HG02938 (cell line): ENCODE measurements around the gene ASNSD1.
A peak's percentile ranks its signal among the peaks of the same experiment; 100 is the strongest.
"Not testable (repeated sequence)": the region's sequence is repeated elsewhere in the genome, so short reads cannot be mapped to it uniquely, and the experiment has no call there.

ENCODE experiments used
- ATAC-seq: cut with Tn5 transposase; IDR thresholded peaks from one replicate; pipeline ENCODE4 v1.9.1; 2021; ENCODE audit warnings: mild to moderate bottlenecking, moderate library complexity; ENCODE audit not compliant: unreplicated experiment

Gene ASNSD1

DNA sequence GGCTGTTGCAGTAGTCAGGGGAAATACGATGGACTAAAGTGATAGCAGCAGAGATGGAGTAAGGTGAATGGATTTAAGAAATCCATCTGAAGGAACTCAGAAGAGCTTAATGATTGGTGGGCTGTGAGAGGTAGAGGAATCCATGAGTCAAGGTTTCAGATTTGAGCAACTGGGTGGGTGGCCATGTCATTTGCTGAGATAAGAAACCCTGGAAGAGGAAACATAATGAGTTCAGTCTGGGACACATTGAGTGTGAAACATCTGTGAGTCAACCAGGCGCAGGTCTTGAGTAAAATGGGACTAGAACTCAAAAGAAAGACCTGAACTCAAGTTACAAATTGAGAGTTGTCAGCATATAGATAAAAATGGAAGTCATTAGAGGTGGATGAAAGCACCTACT lies 19.7 kb upstream of the ASNSD1 start:
- no peak for ATAC-seq

DNA sequence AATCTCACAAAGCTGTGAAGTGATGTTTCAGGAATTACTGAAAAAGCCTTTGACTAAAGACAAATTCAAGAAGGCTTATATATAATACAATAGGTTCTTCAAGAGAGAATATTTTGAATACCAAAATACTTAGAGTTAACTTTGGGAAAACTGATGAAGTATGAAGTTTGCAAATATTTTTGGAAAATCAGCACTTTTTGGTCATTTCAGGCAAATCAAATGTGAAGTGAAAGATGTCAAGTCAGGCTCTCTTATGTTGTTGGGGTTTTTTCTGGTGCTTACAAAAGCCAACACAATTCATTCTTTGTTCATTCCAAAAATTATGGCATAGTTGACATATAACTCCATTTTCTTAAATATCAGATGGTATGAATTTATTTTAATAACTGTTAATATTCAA lies 14.7 kb upstream of the ASNSD1 start:
- ATAC-seq: no peak

DNA sequence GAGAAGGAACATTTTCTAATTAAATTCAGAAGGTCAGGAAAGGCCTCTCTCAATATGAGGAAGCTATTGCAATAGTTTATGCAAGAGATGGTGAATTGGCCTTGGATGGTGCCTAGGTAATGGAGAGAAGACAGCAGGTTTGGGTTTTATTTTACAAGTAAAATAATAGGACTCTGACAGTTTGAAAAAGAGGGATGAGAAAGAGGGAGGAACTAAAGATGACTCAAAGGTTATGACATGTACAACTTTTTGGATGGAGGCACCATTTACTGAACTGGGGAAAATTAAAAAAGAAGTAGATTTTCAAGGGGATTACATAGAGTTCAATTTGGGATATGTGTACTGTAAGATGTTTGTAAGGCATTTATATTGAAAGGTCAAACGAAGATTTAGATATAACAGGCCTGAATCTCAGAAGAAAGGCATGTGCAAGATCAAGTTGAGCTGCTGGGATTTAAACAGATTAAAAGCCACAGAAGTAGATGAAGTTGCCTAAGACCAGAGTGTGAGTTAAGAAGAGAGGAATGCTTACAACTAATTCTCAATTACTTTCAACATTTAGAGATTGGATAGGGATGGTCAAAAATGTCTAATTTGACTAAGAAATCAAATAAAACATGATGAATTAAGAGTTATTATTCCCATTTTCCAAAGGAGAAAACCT lies 12.3 kb upstream of the ASNSD1 start:
- no peak for ATAC-seq

DNA sequence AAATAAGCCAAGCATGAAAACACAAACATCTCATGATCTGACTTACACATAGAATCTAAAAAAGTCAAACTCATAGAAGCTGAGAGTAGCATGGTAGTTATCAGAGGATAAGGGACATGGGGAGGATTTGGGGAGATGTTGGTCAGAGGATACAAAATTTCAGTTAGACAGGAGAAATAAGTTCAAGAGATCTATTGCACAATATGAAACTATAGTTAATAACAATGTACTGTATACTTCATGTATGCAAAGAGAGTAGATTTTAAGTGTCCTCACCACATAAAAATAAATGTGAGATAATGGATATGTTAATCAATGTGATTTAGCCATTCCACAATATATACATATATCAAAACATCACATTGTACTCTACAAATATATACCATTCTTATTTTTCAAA lies 10.0 kb upstream of the ASNSD1 start:
- ATAC-seq: no peak

DNA sequence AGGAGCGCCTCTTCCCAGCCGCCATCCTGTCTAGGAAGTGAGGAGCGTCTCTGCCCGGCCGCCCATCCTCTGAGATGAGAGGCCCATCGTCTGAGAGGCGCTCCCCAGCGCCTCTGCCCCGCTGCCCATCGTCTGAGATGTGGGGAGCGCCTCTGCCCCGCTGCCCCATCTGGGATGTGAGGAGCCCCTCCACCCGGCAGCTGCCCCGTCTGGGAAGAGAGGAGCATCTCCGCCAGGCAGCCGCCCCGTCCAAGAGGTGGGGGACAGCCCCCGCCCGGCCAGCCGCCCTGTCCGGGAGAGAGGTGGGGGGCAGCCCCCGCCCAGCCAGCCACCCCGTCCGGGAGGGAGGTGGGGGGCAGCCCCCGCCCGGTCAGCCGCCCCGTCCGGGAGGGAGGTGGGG lies 7.8 kb upstream of the ASNSD1 start:
- ATAC-seq: not testable (repeated sequence)

DNA sequence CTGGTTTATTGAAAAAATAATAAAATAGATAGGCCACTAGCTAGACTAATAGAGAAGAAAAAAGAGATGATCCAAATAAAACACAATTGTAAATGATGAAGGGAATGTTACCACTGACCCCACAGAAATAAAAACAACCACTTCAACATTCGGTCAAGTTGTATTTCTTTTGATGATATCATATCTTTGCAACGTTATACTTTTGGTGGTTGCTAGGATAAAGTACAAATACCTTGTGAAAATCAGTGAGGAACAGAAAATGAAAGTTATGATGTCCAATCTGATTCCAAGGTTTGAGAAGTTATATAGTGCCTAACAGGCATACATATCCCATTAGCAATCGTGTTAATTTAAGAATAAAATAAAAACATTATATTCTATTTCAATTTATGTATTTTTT lies 6.6 kb upstream of the ASNSD1 start:
- no peak for ATAC-seq

DNA sequence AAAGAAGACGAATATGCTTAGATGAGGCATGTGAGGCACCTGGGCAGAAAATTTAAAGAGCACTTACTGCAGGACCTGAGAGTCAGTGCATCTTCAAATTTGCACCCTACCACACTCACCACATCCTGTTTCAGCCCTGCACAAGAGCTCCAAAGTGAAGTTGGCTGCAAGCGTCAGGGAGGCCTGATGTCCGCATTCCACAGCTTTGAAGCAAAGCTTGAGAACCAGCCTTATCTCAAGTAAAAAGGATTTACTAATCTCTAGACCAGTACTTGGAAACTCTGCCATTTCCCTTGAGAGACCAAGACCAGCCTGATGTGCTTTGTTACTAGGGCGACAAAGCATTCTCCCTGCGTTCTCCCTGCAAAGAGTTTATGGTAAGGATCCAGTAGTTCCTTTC lies 3.4 kb upstream of the ASNSD1 start:
- no peak for ATAC-seq

DNA sequence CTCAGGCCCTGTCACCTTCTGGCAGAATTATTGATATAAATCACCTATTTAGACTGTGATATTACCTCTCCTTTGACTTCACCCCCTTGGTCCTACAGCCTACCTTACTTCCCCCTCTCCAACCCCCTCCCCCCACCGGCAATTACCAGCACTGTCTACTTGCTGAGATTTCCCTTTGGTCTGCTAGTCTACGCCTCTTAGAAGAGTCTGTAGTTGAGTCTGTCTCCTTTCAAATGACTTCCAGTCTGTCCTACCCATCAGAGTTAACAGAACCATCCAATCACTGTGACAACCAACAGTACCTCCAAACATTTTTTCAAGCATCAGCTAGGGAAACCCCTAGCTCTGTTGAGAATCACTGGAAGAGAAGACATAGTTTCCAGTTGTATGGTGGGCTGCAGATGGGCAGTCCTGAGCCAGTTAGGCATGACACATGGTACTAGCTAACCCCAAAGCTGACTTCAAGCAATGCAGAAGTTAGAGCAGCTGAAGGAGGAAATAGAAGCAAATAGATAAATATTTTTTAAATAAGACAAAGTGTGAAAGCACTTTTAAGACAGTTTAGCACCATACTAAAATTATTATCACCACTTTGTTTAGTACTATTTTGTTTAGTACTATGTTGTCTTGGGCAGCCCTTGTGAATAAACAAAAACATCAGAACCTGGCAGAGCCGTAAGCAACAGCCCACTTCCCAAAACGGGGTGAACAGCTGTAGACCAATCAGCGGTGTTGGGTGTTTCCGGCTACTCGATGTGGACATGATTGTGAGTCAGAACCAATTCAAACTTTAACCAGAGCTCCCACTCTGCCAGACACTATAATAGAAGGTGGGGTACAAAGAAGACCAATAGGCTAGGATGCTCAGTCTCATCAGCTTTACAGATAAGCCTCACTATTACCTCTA lies 2.7 kb upstream of the ASNSD1 start:
- no peak for ATAC-seq

DNA sequence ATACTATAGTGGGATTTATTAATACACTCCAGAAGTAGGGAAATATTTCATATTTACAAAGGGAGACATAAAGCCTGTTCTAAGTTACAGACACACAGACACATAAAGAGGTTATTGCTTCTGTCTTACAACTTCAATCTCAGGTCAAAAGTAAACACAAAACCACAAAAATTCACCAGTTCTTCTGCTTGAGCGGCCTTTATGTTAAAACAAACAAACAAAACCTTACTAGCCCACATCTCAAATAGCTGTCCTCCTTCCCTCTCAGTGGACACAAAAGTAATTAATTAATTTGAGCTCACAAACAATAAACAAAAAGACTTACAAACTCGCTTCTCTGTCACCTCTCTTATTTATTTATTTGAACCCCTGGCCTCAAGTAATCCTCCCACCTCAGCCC lies 1.5 kb upstream of the ASNSD1 start:
- ATAC-seq: no peak

DNA sequence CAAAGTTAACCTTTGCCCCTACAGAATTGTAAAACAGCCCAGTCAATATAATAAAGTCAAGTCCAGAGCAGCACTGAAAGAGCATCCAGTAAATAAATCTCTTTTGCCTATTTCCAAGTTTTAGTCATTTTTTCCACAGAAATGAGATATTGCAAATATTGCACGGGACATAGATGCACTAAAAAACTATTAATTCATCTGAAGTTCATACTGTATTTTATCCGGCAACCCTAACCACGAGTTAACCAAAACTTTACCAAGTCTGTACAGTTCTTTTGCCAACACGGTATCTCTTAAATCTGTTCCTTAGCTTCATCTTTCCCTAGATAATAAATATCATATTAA lies 484 bp upstream of the ASNSD1 start:
- ATAC-seq: no peak

DNA sequence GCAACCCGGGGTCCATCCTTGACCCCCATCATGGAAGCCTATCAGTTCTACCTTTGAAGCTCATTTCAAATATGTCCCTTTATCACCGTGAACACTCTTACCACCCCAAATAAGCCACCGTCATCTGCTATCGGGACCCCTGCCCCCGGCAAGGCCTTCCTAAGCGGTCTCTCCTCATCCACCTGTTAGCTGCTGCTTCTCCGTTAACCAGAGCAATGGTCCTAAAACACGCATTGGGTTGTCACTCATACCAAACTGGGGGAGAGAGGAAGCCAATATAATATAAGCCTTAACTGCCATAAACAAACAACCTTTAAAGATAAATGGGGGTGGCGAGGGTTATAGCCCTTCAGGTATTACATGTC lies 680 bp downstream of the ASNSD1 start:
- ATAC-seq: no peak

DNA sequence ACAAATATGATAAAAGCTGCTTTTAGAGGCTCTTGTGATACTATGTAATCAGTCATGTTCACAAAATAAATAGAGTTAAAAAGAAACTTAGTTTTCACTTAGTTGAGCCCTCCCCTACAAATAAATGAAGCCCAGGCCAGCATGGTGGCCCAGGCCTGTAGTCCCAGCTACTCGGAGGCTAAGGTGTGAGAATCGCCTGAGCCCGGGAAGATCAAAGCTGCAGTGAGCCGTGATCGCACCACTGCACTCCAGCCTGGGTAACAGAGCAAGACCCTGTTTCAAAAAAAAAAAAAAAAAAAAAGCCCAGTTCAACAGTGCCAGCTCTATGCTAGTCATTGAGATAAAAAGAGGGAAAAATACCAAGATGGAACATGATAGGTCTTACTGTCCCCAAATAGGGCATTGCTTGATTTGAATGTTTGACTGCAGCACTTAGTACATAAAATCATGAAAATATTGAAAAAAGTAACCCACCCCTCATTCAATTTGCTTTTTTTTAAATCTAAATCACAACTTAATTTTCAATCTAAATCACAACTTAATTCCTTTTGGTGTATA lies 1.5 kb downstream of the ASNSD1 start:
- ATAC-seq: no peak

DNA sequence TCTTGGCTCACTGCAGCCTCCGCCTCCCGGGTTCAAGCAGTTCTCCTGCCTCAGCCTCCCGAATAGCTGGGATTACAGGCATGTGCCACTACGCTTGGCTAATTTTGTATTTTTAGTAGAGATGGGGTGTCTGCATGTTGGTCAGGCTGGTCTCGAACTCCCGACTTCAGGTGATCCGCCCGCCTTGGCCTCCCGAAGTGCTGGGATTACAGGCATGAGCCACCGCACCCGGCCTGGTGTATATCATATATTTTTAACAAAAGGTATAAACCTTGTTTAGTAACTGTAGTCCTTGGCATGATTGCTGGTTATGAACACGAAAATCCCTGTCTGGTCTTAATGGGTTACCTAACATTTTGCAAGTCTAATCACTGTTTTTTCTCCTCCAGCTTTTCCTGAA lies 2.1 kb downstream of the ASNSD1 start:
- not testable (repeated sequence) for ATAC-seq

DNA sequence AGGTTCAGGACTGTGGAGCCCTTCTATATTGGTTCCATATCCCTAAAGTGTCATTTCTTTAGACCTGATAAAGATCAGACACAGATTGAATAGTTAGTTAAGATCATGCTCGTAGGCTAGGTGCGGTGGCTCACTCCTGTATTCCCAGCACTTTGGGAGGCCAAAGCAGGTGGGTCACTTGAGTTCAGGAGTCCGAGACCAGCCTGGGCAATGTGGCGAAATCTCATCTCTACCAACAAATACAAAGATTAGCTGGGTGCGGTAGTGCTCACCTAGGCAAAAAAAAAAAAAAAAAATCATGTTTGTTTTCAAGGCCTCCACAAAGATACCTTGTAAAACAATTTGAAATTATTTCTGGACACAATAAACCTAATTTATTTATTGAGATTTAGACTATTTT lies 8.7 kb downstream of the ASNSD1 start:
- ATAC-seq: no peak

DNA sequence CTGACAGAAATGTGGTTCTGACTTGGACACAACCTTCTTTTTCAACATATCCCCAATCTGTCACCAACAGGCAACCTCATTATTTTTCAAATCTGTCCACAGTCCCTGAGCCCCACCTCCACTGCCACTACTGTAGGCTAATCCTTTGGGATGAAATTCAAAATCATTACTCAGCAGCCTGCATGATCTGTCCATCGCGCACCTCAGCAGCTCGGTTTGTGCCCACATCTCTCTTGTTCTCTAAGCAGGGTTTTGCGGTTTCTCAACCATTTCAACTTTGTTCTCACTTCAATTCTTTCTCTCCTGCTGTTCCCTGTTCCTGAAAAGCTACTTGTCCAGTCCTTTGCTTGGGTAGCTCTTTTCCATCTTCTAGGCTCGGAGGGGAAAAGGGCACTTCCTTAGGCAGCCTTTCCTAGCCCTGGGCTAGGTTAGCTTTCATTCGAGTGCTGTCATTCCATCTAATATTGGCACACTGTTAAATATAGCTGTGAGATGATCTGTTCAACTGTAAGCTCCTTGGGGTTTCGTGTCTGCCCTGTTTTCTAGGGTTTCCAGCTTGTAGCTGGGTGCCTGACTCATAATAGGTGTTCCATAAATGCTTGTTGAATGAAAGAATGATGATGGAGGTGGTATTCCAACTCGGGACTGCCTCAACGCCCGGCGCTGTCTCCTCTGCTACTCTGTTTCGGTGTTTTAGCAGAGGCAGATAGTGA lies 12.6 kb downstream of the ASNSD1 start:
- ATAC-seq: peak; percentile 35

DNA sequence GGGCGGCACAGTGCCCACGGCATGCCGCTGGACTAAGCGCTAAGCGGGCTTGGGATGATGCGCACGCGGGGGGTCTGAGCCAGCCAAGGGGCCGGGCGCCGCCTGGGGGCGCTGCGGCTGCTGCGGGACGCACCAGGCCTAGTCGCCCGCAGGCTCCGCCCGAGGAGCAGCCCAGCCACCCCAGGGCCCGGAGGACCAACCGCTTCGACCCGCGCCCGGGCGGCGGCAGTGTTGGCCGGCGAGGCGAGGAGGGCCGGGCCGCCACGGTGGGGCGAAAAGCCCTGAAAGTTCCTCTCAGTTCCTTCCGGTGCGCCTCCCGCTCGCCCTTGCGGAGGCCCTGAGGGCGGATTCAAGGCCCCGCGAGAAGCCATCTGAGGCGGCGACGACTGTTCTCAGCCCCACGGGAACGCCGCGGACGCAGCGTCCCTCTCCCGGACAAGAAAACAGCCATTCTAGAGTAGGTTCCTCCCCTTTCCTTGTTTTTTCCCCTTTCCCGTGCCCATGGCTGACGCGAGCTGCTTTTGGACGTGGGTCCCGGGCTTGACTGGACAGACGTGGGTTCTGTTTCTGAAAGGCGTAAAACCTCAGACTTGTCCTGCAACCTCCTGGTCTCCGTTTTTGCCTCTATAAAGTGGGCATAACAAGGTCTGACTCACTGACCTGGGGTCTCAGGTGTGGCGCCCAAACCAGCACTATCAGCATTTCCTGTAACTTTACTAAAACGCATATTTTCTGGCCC lies 13.3 kb downstream of the ASNSD1 start, which contains the start of gene ANKAR:
Gene ANKAR, plus strand, starts transcription at position 297 of the 739 bp plus-strand sequence. CDS start 1,821 bp downstream, outside the sequence.
- peak; percentile 89 for ATAC-seq

DNA sequence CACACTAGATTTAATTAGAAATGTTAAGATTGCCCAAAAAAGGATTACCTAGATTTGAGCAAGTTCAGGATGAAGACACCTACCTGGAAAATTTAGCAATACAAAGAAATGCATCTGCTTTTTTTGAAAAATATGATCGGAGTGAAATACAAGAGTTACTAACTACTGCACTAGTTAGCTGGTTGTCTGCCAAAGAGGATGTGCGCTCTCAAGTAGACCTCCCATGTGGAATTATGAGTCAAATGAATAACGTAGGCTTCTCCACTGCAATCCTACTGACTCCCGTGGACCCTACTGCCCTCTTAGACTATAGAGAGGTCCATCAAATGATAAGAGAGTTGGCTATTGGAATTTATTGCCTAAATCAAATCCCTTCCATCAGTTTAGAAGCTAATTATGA lies 15.2 kb downstream of the ASNSD1 start:
- ATAC-seq: no peak

DNA sequence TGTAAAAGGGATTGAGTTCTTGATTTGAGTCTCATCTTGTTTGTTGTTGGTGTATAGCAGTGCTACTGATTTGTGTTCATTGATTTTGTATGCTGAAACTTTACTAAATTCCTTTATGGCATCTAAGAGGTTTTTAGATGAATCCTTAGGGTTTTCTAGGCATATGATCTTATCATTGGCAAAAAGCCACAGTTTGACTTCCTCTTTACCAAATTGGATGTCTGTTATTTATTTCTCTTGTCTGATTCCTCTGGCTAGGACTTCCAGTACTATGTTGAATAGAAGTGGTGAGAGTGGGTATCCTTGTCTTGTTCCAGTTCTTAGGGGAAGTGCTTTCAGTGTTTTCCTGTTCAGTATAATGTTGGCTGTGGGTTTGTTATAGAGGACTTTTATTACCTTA lies 18.0 kb downstream of the ASNSD1 start:
- ATAC-seq: no peak

DNA sequence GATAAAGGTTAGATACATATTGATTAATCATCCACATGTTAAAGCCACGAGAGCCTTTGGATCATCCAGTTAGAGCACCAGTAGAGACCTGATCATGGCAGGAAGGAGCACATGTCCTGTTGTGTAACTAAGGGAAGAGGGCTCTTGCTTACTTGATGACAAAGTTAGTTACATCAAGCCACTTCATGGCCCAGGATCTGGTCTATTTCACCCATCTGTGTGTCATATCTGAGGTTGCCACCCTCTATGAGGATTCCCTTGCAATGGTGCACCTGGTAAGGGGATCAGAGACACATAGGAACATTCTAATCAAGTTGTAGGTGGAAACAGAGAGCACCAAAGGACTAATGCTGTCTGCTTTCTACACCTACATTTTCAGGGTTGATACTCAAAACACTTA lies 19.9 kb downstream of the ASNSD1 start:
- no peak for ATAC-seq

DNA sequence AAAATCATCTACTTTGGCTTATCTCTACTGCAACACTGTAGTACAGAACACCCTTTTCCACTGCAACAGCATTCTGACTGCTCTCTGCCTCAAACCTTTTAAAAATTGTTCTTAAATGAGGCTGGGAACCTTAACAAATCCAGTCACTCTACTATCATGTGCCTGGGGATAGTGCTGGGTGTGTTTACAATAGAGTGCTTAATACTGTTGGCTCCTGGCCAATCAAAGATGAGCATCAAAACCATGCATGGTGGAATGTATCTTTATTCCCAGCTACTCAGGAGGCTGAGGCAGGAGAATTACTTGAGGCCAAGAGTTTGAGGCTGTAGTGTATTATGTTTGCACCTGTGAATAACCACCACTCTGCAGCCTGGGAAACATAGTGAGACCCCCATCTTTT lies 20.6 kb downstream of the ASNSD1 start:
- ATAC-seq: no peak

DNA sequence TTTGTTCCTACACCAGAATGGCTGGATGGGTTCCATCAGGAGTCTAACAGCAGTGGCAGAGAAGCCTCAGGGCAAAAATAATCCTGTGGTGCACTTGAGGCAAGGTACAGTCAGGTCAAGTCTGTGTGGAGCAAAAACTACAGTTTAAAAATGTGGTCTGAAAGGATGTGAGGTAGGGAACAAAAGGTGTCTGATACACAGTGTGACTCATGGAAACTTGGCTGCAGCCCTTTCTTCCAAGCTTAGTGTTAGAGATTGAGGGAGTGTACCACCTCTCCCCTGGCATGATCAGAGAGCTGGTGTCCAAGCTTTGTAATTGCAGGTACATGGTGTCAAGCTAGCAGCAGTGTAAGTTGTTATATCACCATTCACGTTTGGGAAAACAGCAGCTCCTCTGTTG lies 22.1 kb downstream of the ASNSD1 start:
- ATAC-seq: no peak
